ENCODE data around the gene FBXO46. TPM values are rescaled to one million over a fixed set of nuclear protein-coding genes. Genes with fewer than 3 reads are reported as not detected.

The FBXO46 gene
- total RNA-seq, 1 donor = 19.1 TPM

Small RNA genes lying within 50 kb of the gene (small RNA-seq; reads per million reads assigned to genes)
- gene MIR642A = 0.20 reads per million

Other genes starting within 250 kb of the FBXO46 start
- gene RTN2, start 233.8 kb downstream of the FBXO46 start, total RNA-seq = 11.8 TPM
- gene PPM1N, start 232.5 kb downstream of the FBXO46 start, total RNA-seq = 1.9 TPM
- gene VASP, start 223.4 kb downstream of the FBXO46 start, total RNA-seq = 116 TPM
- 5.9 TPM for gene OPA3, start 146.1 kb downstream of the FBXO46 start, total RNA-seq
- not detected for gene GPR4, start 128.7 kb downstream of the FBXO46 start, total RNA-seq
- gene EML2, start 91.5 kb downstream of the FBXO46 start, total RNA-seq = 34.2 TPM
- gene GIPR, start 62.7 kb downstream of the FBXO46 start, total RNA-seq = under 0.01 TPM
- 215 TPM for gene SNRPD2, start 38.9 kb downstream of the FBXO46 start, total RNA-seq
- gene QPCTL, start 38.2 kb downstream of the FBXO46 start, total RNA-seq = 17.8 TPM
- not detected for gene MEIOSIN, start 2.5 kb upstream of the FBXO46 start, total RNA-seq
- 1.6 TPM for gene SIX5, start 38.4 kb upstream of the FBXO46 start, total RNA-seq
- 1.1 TPM for gene DMPK, start 51.6 kb upstream of the FBXO46 start, total RNA-seq
- 8.3 TPM for gene DMWD, start 61.9 kb upstream of the FBXO46 start, total RNA-seq
- gene RSPH6A, start 84.4 kb upstream of the FBXO46 start, total RNA-seq = 0.27 TPM
- gene SYMPK, start 132.3 kb upstream of the FBXO46 start, total RNA-seq = 69.5 TPM
- gene FOXA3, start 133.4 kb upstream of the FBXO46 start, total RNA-seq = 1.6 TPM
- gene IRF2BP1, start 155.2 kb upstream of the FBXO46 start, total RNA-seq = 37.7 TPM
- gene MYPOP, start 171.7 kb upstream of the FBXO46 start, total RNA-seq = 3.2 TPM
- not detected for gene NANOS2, start 183.9 kb upstream of the FBXO46 start, total RNA-seq
- gene NOVA2, start 243.0 kb upstream of the FBXO46 start, total RNA-seq = not detected